HG03457 (cell line): ENCODE results near the gene SNRNP35.
"Not testable (repeated sequence)": the region's sequence is repeated elsewhere in the genome, so short reads cannot be mapped to it uniquely, and the experiment has no call there.

ENCODE experiments used
- ATAC-seq: cut with Tn5 transposase; IDR thresholded peaks from one replicate; pipeline ENCODE4 v1.9.1; 2021; ENCODE audit warnings: moderate number of reproducible peaks; ENCODE audit not compliant: unreplicated experiment

SNRNP35 gene

GRCh38 chr12:123457980-123458779 is at the start of gene SNRNP35:
TSS of gene SNRNP35 (plus strand) at chr12:123458139. CDS start at chr12:123465541, 7,402 bp downstream.
- ATAC-seq: no peak

- not testable (repeated sequence) for ATAC-seq
Measured at GRCh38 chr12:123408619-123409018, 49.3 kb upstream of the SNRNP35 start.

- not testable (repeated sequence) for ATAC-seq
Measured at GRCh38 chr12:123409284-123410040, 48.5 kb upstream of the SNRNP35 start.

GRCh38 chr12:123410041-123410412 is 47.9 kb upstream of the SNRNP35 start:
- ATAC-seq: no peak

GRCh38 chr12:123421314-123421713 is 36.6 kb upstream of the SNRNP35 start:
- ATAC-seq: no peak

GRCh38 chr12:123427036-123427769 is 30.7 kb upstream of the SNRNP35 start:
- peak; percentile 71 for ATAC-seq

- ATAC-seq: no peak
Measured at GRCh38 chr12:123428591-123428990, 29.3 kb upstream of the SNRNP35 start.

- not testable (repeated sequence) for ATAC-seq
Measured at GRCh38 chr12:123429101-123429500, 28.8 kb upstream of the SNRNP35 start.

GRCh38 chr12:123431951-123432817 is 25.8 kb upstream of the SNRNP35 start:
- ATAC-seq: not testable (repeated sequence)

- ATAC-seq: no peak
Measured at GRCh38 chr12:123433615-123434014, 24.3 kb upstream of the SNRNP35 start.

GRCh38 chr12:123435636-123436016 is 22.3 kb upstream of the SNRNP35 start:
- ATAC-seq: no peak

GRCh38 chr12:123436017-123436964 is 21.6 kb upstream of the SNRNP35 start, which contains the start of gene RILPL2:
TSS of gene RILPL2 (minus strand) at chr12:123436684. CDS start at chr12:123436420, 264 bp downstream.
- peak; percentile 69 for ATAC-seq

- ATAC-seq: no peak
Measured at GRCh38 chr12:123441523-123442164, 16.3 kb upstream of the SNRNP35 start.

GRCh38 chr12:123442774-123443173 is 15.2 kb upstream of the SNRNP35 start:
- no peak for ATAC-seq

GRCh38 chr12:123444092-123445026 is 13.6 kb upstream of the SNRNP35 start:
- no peak for ATAC-seq

- ATAC-seq: no peak
Measured at GRCh38 chr12:123445388-123446332, 12.3 kb upstream of the SNRNP35 start.

GRCh38 chr12:123446333-123446713 is 11.6 kb upstream of the SNRNP35 start:
- ATAC-seq: no peak
